ENCODE results near the gene KRTAP10-11. TPM values are rescaled to one million over a fixed set of nuclear protein-coding genes. Genes with fewer than 3 reads are reported as not detected.

KRTAP10-11 gene
- total and polyA plus RNA-seq, 7 donors, result not detected

GRCh38 chr21:44695184-44695583 is 49.0 kb downstream of the KRTAP10-11 start:
- ATAC-seq, result no peak
- intact Hi-C loops (cut with DNase I), result no loop called here
- H3K4me3 ChIP-seq, result no peak overlapping the region

GRCh38 chr21:44695641-44696040 is 49.4 kb downstream of the KRTAP10-11 start:
- peaks cover 5 to 40% (median 15%) of the 10 kb centered on the region in 3 donors for H3K27me3 ChIP-seq (ENCODE audit: insufficient read depth in 3 of 3, low read length in 2 of 3)
- 72 to 78% (median 73%) methylated on average over 8 of the region's 8 CpGs for whole genome bisulfite sequencing, 3 donors

More at GRCh38 chr21:44695184-44695583, 49.0 kb downstream of the KRTAP10-11 start:
- H3K27me3 ChIP-seq (ENCODE audit: insufficient read depth in 3 of 3, low read length in 2 of 3), result peaks cover 5 to 38% (median 13%) of the 10 kb centered on the region in 3 donors
- no peak overlapping the region for H3K27ac ChIP-seq
- no peaks in the 10 kb centered on the region for H3K4me1 ChIP-seq
- 54 to 63% (median 61%) methylated on average over 8 of the region's 8 CpGs for WGBS, 3 donors
- no peaks in the 10 kb centered on the region for H3K36me3 ChIP-seq (ENCODE audit: insufficient read depth in 1 of 2, low read depth in 1 of 2)
- peak in 1 of 2 donors; percentile 28 for DNase-seq
- no peak for TF ChIP-seq CTCF (IDR thresholded peaks at IDR 0.05)
- H3K9me3 ChIP-seq, result peaks cover 22% of the 10 kb centered on the region

GRCh38 chr21:44696572-44696971 is 50.4 kb downstream of the KRTAP10-11 start:
- H3K9me3 ChIP-seq, result peaks cover 22% of the 10 kb centered on the region
- H3K4me3 ChIP-seq, result no peak overlapping the region
- H3K27me3 ChIP-seq (ENCODE audit: insufficient read depth in 3 of 3, low read length in 2 of 3), result peaks cover 5 to 50% (median 20%) of the 10 kb centered on the region in 3 donors
- ATAC-seq, result no peak
- no peak for TF ChIP-seq CTCF (IDR thresholded peaks at IDR 0.05)
- DNase-seq, result no peak
- H3K36me3 ChIP-seq (ENCODE audit: insufficient read depth in 1 of 2, low read depth in 1 of 2), result no peaks in the 10 kb centered on the region
- intact Hi-C loops (cut with DNase I), result no loop called here
- H3K4me1 ChIP-seq, result no peaks in the 10 kb centered on the region
- no peak overlapping the region for H3K27ac ChIP-seq
- WGBS, 3 donors, result 67 to 71% (median 69%) methylated on average over 10 of the region's 10 CpGs

More at GRCh38 chr21:44695641-44696040, 49.4 kb downstream of the KRTAP10-11 start:
- peaks cover 22% of the 10 kb centered on the region for H3K9me3 ChIP-seq
- TF ChIP-seq CTCF (IDR thresholded peaks at IDR 0.05), result no peak
- DNase-seq, result no peak
- H3K27ac ChIP-seq, result no peak overlapping the region
- H3K4me3 ChIP-seq, result no peak overlapping the region
- H3K4me1 ChIP-seq, result no peaks in the 10 kb centered on the region
- intact Hi-C loops (cut with DNase I), result no loop called here
- ATAC-seq, result no peak
- H3K36me3 ChIP-seq (ENCODE audit: insufficient read depth in 1 of 2, low read depth in 1 of 2), result no peaks in the 10 kb centered on the region

Other genes with a start within 250 kb of the KRTAP10-11 start
- 1 to 10 TPM in 1 of 4 donors, under 1 TPM in 3; 0.13 to 1.1 (median 0.23) TPM for gene LRRC3, start 190.9 kb upstream of the KRTAP10-11 start, total RNA-seq
- gene LRRC3, start 190.9 kb upstream of the KRTAP10-11 start, polyA plus RNA-seq, result under 1 TPM; 0.08 to 0.29 (median 0.08) TPM
- not detected for gene KRTAP10-1, start 106.2 kb upstream of the KRTAP10-11 start, total RNA-seq
- not detected for gene KRTAP10-1, start 106.2 kb upstream of the KRTAP10-11 start, polyA plus RNA-seq
- not detected for gene KRTAP10-2, start 94.9 kb upstream of the KRTAP10-11 start, total RNA-seq
- gene KRTAP10-2, start 94.9 kb upstream of the KRTAP10-11 start, polyA plus RNA-seq, result not detected
- not detected for gene KRTAP10-3, start 87.6 kb upstream of the KRTAP10-11 start, total RNA-seq
- not detected for gene KRTAP10-3, start 87.6 kb upstream of the KRTAP10-11 start, polyA plus RNA-seq
- not detected for gene KRTAP10-4, start 72.7 kb upstream of the KRTAP10-11 start, total RNA-seq
- not detected for gene KRTAP10-4, start 72.7 kb upstream of the KRTAP10-11 start, polyA plus RNA-seq
- not detected for gene KRTAP10-5, start 65.8 kb upstream of the KRTAP10-11 start, total RNA-seq
- gene KRTAP10-5, start 65.8 kb upstream of the KRTAP10-11 start, polyA plus RNA-seq, result not detected
- gene KRTAP10-6, start 53.9 kb upstream of the KRTAP10-11 start, total RNA-seq, result not detected
- not detected for gene KRTAP10-6, start 53.9 kb upstream of the KRTAP10-11 start, polyA plus RNA-seq
- gene KRTAP10-7, start 45.8 kb upstream of the KRTAP10-11 start, total RNA-seq, result not detected
- not detected for gene KRTAP10-7, start 45.8 kb upstream of the KRTAP10-11 start, polyA plus RNA-seq
- gene KRTAP10-8, start 34.3 kb upstream of the KRTAP10-11 start, total RNA-seq, result not detected
- gene KRTAP10-8, start 34.3 kb upstream of the KRTAP10-11 start, polyA plus RNA-seq, result not detected
- gene KRTAP10-9, start 19.3 kb upstream of the KRTAP10-11 start, total RNA-seq, result not detected
- not detected for gene KRTAP10-9, start 19.3 kb upstream of the KRTAP10-11 start, polyA plus RNA-seq
- gene KRTAP10-10, start 9.1 kb upstream of the KRTAP10-11 start, total RNA-seq, result not detected
- not detected for gene KRTAP10-10, start 9.1 kb upstream of the KRTAP10-11 start, polyA plus RNA-seq
- gene KRTAP12-4, start 8.2 kb downstream of the KRTAP10-11 start, total RNA-seq, result not detected
- gene KRTAP12-4, start 8.2 kb downstream of the KRTAP10-11 start, polyA plus RNA-seq, result not detected
- gene KRTAP12-3, start 11.5 kb downstream of the KRTAP10-11 start, total RNA-seq, result not detected
- not detected for gene KRTAP12-3, start 11.5 kb downstream of the KRTAP10-11 start, polyA plus RNA-seq
- gene KRTAP12-2, start 20.5 kb downstream of the KRTAP10-11 start, total RNA-seq, result not detected
- gene KRTAP12-2, start 20.5 kb downstream of the KRTAP10-11 start, polyA plus RNA-seq, result not detected
- gene KRTAP12-1, start 35.7 kb downstream of the KRTAP10-11 start, total RNA-seq, result not detected
- gene KRTAP12-1, start 35.7 kb downstream of the KRTAP10-11 start, polyA plus RNA-seq, result not detected
- gene KRTAP10-12, start 50.8 kb downstream of the KRTAP10-11 start, total RNA-seq, result not detected
- not detected for gene KRTAP10-12, start 50.8 kb downstream of the KRTAP10-11 start, polyA plus RNA-seq
- not detected for gene TSPEAR, start 65.2 kb downstream of the KRTAP10-11 start, total RNA-seq
- not detected for gene TSPEAR, start 65.2 kb downstream of the KRTAP10-11 start, polyA plus RNA-seq
- 10 to 100 TPM; 64.9 to 93.8 (median 81.7) TPM for gene UBE2G2, start 155.4 kb downstream of the KRTAP10-11 start, total RNA-seq
- gene UBE2G2, start 155.4 kb downstream of the KRTAP10-11 start, polyA plus RNA-seq, result 10 to 100 TPM; 39.0 to 72.8 (median 55.3) TPM
- gene SUMO3, start 171.6 kb downstream of the KRTAP10-11 start, total RNA-seq, result 10 to 100 TPM; 50.2 to 78.7 (median 65.6) TPM
- 10 to 100 TPM; 38.6 to 86.6 (median 58.7) TPM for gene SUMO3, start 171.6 kb downstream of the KRTAP10-11 start, polyA plus RNA-seq
- gene PTTG1IP, start 227.3 kb downstream of the KRTAP10-11 start, total RNA-seq, result 10 to 100 TPM; 49.6 to 72.1 (median 66.5) TPM
- 100 to 1,000 TPM in 1 of 3 donors, 10 to 100 TPM in 2; 57.1 to 108 (median 69.3) TPM for gene PTTG1IP, start 227.3 kb downstream of the KRTAP10-11 start, polyA plus RNA-seq